Esophagus squamous epithelium (tissue), 4 donors: ENCODE measurements around the gene VSNL1.

ENCODE experiments used
- POLR2A ChIP-seq, 4 donors: fragments of 450-650 bp; IDR thresholded peaks; one replicate each; pipeline ENCODE4 v1.6.1; 2017; ENCODE audit warnings: antibody characterized with exemption in 4 of 4, mild to moderate bottlenecking in 4 of 4, moderate library complexity in 3 of 4
- TF ChIP-seq, protein P1 (sequence below), 6 experiments: fragments of 450-650 bp in 4 of 6; fragments of 200-600 bp in 2 of 6; sonication (generic) in 2 of 6; IDR thresholded peaks; one replicate each; pipeline ENCODE4 v1.5.1; 2016 to 2019; ENCODE audit warnings: antibody characterized with exemption in 6 of 6, mild to moderate bottlenecking in 4 of 6, moderate library complexity in 4 of 6

GRCh38 chr2:17630089-17630488, 89.6 kb downstream of the VSNL1 start:
- TF ChIP-seq, protein P1, sequence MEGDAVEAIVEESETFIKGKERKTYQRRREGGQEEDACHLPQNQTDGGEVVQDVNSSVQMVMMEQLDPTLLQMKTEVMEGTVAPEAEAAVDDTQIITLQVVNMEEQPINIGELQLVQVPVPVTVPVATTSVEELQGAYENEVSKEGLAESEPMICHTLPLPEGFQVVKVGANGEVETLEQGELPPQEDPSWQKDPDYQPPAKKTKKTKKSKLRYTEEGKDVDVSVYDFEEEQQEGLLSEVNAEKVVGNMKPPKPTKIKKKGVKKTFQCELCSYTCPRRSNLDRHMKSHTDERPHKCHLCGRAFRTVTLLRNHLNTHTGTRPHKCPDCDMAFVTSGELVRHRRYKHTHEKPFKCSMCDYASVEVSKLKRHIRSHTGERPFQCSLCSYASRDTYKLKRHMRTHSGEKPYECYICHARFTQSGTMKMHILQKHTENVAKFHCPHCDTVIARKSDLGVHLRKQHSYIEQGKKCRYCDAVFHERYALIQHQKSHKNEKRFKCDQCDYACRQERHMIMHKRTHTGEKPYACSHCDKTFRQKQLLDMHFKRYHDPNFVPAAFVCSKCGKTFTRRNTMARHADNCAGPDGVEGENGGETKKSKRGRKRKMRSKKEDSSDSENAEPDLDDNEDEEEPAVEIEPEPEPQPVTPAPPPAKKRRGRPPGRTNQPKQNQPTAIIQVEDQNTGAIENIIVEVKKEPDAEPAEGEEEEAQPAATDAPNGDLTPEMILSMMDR (IDR thresholded peaks at IDR 0.05): no peak
- no peak for TF ChIP-seq POLR2A (IDR thresholded peaks at IDR 0.05)
